SK-N-MC (cell line): Measurements from ENCODE around the gene ZNF827.

Experiments used
- FOXP2 ChIP-seq: optimal IDR thresholded peaks from 2 replicates; pipeline ENCODE3; 2011; ENCODE audit warnings: mild to moderate bottlenecking, moderate library complexity; ENCODE audit not compliant: insufficient read depth; ENCODE audit errors: extremely low read length, control extremely low read depth
- POLR2AphosphoS5 ChIP-seq: IDR thresholded peaks from 2 replicates; pipeline ENCODE4 v1.6.1; 2012; ENCODE audit warnings: mild to moderate bottlenecking, low read depth, low read length, borderline replicate concordance

GRCh38 chr4:145921231-145921630 is 17.4 kb downstream of the ZNF827 start:
- TF ChIP-seq POLR2AphosphoS5, result no peak
- TF ChIP-seq FOXP2, result no peak
